Kasumi-1 (cell line): ENCODE data around the gene DCLK3.

Experiments
- DNase-seq, 2 experiments: peaks; one replicate each; lab custom pipeline; 2025; lab: John Stamatoyannopoulos, UW

DCLK3 gene

DNA sequence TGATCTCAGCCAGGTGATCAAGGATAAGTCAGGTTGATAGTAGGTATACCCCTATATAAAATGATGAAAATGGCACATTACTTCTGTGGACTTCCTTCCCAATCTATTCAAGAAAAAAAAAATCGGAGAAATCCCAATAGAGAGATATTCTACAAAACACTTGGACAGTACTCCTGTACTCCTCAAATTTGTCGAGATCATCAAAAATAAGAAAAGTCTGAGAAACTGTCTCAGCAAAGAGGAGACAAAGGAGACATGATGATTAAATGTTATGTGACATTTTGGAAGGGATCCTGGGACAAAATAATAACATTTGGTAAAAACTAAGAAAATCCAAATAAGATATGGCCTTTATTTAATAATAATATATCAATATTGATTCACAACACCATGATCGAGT lies 94.6 kb downstream of the DCLK3 start:
- DNase-seq = no peak

GRCh38 chr3:36666166-36666565 lies 98.2 kb downstream of the DCLK3 start:
- DNase-seq = no peak

- no peak for DNase-seq
These were observed 100.6 kb downstream of the DCLK3 start for GRCh38 chr3:36663666-36664291.

- DNase-seq = no peak
These were observed 101.7 kb downstream of the DCLK3 start for GRCh38 chr3:36662626-36663025.
